Measurements from ENCODE around the gene THBS2.
A peak's percentile ranks its signal among the peaks of the same experiment; 100 is the strongest.

THBS2 gene

DNA sequence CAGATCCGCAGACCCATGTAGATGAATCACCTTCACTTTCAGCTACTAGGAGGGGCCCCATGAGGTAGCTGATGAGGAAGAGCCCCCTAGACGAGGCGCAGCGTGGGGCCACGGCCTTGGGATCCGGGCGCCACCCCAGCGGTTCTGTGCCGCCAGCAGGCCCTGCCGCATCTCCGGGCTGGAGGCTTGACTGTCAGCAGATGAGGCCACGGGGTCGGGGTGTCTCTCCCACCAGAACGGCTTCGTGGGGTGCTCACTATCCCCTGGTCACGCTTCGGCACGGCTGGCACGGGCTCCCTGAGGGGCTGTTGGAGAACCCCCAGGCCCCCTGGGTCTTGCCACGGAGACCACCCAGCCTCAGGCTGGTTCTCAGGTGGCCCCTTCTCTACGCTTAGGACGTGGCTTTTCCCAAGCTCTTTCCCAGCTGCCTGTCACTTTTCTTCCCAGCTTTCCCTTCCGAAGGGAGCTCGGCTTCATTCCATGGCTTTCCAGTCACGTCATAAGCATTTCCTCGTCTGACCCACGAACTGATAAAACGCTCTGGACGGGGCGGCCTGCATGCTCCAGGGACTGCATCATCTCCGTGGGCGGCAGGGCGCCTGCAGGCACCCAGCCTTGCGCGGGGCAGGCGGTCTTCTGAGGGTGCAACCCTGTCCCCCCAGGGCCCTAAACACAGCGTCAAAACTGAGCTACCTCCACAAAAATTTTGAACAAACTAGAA lies 85.9 kb downstream of the THBS2 start:
- H3K4me3 ChIP-seq, result peak overlapping the region; percentile 51
- peak overlapping the region; percentile 94 for H3K27ac ChIP-seq
- DNase-seq (ENCODE audit: low spot score), result peak; percentile 95
- TF ChIP-seq, protein P1, sequence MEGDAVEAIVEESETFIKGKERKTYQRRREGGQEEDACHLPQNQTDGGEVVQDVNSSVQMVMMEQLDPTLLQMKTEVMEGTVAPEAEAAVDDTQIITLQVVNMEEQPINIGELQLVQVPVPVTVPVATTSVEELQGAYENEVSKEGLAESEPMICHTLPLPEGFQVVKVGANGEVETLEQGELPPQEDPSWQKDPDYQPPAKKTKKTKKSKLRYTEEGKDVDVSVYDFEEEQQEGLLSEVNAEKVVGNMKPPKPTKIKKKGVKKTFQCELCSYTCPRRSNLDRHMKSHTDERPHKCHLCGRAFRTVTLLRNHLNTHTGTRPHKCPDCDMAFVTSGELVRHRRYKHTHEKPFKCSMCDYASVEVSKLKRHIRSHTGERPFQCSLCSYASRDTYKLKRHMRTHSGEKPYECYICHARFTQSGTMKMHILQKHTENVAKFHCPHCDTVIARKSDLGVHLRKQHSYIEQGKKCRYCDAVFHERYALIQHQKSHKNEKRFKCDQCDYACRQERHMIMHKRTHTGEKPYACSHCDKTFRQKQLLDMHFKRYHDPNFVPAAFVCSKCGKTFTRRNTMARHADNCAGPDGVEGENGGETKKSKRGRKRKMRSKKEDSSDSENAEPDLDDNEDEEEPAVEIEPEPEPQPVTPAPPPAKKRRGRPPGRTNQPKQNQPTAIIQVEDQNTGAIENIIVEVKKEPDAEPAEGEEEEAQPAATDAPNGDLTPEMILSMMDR (IDR thresholded peaks at IDR 0.05), result no peak

DNA sequence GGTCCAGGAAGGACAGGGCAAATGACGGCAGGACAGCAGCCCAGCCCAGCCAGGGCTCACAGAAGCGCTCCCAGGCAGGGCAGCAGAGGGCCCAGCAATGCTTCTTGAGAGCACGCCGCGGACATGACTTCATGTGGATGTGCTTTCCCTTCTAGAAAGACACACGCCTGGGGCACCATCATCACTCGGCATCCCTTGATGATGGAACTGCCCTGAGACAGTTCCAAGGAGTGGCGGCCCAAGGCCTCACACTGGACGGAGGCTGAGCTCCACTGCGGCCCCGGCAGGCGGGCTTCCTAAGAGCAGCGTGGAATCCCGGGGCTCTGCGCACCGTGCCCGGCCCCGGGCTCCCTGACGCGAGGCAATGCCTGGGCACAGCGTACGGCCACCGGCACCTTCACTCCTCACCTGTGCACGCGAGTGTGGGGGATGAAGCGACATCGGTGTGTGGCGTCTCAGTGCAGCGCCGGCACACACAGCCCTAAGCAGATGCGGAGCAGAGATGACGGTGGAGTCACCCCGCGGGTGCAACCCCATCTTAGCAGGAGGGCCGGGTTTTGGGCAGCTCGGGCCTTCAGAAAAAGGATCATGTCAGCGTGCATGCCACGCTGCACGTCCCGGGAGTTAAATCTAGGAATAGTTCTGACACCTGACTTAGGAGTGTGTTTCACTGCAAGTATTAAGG lies 86.6 kb downstream of the THBS2 start:
- peak overlapping the region; percentile 51 for H3K4me3 ChIP-seq
- H3K27ac ChIP-seq, result peak overlapping the region; percentile 94
- TF ChIP-seq, protein P1 (IDR thresholded peaks at IDR 0.05), result no peak
- DNase-seq (ENCODE audit: low spot score), result peak; percentile 70

Measured in coronary artery (tissue), 2 donors.